ENCODE data around the gene GOLGA6A. TPM values are rescaled to one million over a fixed set of nuclear protein-coding genes. Genes with fewer than 3 reads are reported as not detected.
"Not testable (repeated sequence)": the region's sequence is repeated elsewhere in the genome, so short reads cannot be mapped to it uniquely, and the experiment has no call there.

Gene GOLGA6A
- total RNA-seq, 6 donors from 2014 or later = 0.30 TPM; not detected in 5

DNA sequence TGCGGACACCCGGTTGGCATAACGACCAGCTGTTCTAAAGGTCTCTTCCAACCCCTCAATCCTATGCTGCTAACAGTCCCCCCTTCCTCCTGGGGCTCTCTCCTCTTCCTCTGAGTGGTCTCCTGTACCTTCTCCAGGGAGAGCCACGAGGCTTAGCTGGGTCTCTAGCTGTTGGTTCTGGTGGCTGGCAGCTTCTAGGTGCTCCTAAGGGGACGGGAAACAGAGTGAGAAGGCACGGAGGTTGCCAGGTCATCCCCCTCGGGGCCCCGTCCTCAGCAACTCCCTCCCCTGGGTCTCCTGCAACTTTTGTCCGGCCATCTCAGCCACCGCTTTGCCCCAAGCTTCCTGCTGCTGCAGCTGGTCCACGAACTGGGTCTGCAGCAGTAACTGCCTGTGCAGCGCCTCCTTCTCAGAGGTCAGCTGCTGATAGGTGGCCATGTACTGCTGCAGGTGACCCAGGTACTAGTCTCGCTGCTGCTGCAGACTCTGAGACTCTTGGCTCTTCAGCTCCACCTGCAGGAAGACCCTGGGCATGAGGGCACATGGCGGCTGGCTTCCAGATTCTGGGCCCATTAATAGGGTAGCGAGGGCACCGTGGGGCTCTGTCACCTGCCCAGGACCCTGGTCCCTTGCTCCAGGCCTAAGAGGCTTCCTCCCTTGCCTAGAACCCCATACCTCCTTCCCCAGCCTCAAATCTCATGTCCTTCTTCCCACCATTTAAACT, 9.6 kb downstream of the GOLGA6A start:
- ATAC-seq (ENCODE audit: low FRiP score in 2 of 2); H3K4me3 ChIP-seq; H3K4me1 ChIP-seq; H3K36me3 ChIP-seq; H3K27ac ChIP-seq; H3K27me3 ChIP-seq; H3K9me3 ChIP-seq: not testable (repeated sequence)
- TF ChIP-seq CTCF (IDR thresholded peaks at IDR 0.05) = peak in 1 of 6 experiments; percentile 21
- peak in 1 of 2 donors; percentile 41 for DNase-seq
- WGBS, 2 donors = 39% methylated on average over 6 of the region's 16 CpGs; no CpG with 5 or more reads in 1 of the 2 donors

DNA sequence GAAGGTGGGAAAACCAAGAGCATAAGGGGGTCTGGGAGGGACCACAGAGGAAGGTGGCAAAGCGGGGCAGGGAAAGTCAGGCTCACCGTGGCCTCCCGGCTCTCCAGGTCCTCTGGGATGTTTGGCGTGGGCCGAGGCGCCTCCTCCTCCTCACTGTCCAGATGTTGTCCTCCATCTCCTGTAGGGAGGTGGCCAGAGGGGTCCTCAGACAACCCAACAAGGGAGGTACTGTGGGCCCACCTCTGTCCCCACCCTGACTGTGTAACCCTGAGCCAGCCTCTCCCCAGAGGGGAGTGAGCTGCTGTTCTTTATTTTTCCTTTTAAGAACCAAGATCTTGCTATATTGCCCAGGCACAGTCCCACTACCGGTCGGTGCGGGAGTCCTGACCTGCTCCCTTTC, 10.2 kb downstream of the GOLGA6A start:
- 100% methylated on average over 1 of the region's 9 CpGs; no CpG with 5 or more reads in 1 of the 2 donors for WGBS, 2 donors
- ATAC-seq (ENCODE audit: low FRiP score in 2 of 2); H3K27me3 ChIP-seq; H3K4me3 ChIP-seq; H3K36me3 ChIP-seq; H3K9me3 ChIP-seq; H3K4me1 ChIP-seq; H3K27ac ChIP-seq; DNase-seq: not testable (repeated sequence)

GRCh38 chr15:74071645-74072044, 10.7 kb downstream of the GOLGA6A start:
- peak in 1 of 2 donors; percentile 85 for DNase-seq
- not testable (repeated sequence) for ATAC-seq (ENCODE audit: low FRiP score in 2 of 2); H3K27me3 ChIP-seq; H3K36me3 ChIP-seq; H3K27ac ChIP-seq; H3K9me3 ChIP-seq; H3K4me3 ChIP-seq; H3K4me1 ChIP-seq
- WGBS, 2 donors = 82 to 85% methylated on average over 4 of the region's 6 CpGs

- H3K27me3 ChIP-seq, H3K9me3 ChIP-seq, H3K4me1 ChIP-seq, H3K4me3 ChIP-seq, H3K27ac ChIP-seq, H3K36me3 ChIP-seq: not testable (repeated sequence)
- ATAC-seq (ENCODE audit: low FRiP score in 2 of 2) (peak; percentile 83 to 92), DNase-seq (peak in 1 of 2 donors; percentile 60)
- WGBS, 2 donors = 0 to 45% methylated on average over 1 to 5 of the region's 13 CpGs
- TF ChIP-seq CTCF (IDR thresholded peaks at IDR 0.05) = peak in 5 of 6 experiments; percentile 33 to 70 (median 41)
These were observed 16.5 kb downstream of the GOLGA6A start for GRCh38 chr15:74065684-74066411.

- not testable (repeated sequence) for H3K27ac ChIP-seq; H3K9me3 ChIP-seq; H3K27me3 ChIP-seq; H3K4me3 ChIP-seq; H3K36me3 ChIP-seq; ATAC-seq (ENCODE audit: low FRiP score in 2 of 2); H3K4me1 ChIP-seq
- DNase-seq = peak; percentile 9 to 64
- WGBS, 2 donors = 79 to 81% methylated on average over 7 to 8 of the region's 8 CpGs
These were observed 17.5 kb downstream of the GOLGA6A start for GRCh38 chr15:74064822-74065221.

DNA sequence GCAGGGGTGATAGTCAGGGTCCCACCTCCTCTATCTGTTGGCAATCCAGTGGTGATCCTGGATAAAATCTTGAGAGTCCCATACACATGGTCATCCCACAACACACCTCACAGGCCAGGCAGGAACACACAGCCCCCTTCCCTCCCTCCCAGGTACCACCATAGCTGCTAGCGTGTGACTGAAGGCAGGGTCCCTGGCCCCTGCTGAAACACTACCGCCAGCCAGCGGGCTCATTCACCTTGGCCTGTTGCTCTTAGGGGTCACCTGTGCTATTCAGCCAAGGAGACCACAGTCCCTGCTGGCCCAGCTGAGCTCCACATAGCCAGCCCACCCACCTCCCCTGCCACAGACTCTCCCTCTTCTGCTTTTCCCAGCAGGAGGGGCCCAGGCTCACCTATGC, 18.2 kb downstream of the GOLGA6A start:
- WGBS, 2 donors = 84% methylated on average over 3 of the region's 3 CpGs; no CpG with 5 or more reads in 1 of the 2 donors

DNA sequence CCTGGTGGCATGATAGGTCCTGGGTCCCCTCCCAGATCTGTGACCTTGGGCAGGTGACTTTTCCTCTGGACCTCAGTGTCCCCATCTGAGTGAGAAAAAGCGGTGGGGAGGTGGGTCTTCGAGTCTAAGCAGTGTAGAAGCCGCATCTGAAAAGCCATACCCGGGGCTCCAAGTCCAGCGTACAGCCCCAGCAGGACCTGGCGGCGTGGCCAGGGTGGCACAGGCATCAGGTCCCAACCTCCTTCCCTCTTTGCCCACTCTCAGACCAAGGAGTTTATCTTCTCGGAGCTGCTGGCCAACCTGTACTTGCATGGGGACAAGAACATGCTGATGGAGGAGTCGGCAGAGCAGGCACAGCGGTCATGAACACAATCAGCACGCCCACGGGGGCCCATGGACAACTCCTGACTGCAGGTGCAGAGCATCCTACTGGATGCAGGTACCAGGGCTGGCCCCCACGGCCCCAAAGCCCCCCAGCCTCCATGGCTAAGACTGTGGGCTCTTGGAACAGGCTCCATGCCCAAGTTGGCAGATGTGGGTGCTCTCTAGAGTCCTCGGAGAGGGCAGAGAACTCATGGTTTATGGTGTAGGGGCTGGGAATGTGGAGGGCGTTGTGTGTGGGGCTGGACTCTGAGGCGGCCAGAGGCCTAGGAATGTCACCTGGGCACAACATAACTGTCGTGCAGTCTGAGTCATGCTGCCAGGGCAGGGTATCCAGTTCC, 18.8 kb downstream of the GOLGA6A start:
- not testable (repeated sequence) for H3K36me3 ChIP-seq, H3K27me3 ChIP-seq, H3K4me3 ChIP-seq, H3K27ac ChIP-seq, H3K4me1 ChIP-seq, H3K9me3 ChIP-seq
- ATAC-seq (ENCODE audit: low FRiP score in 2 of 2) = peak; percentile 19 to 71
- DNase-seq = peak in 1 of 2 donors; percentile 66
- WGBS, 2 donors = 89 to 90% methylated on average over 9 to 10 of the region's 17 CpGs

More for the DNA sequence above, 18.2 kb downstream of the GOLGA6A start:
- DNase-seq = peak in 1 of 2 donors; percentile 6
- H3K9me3 ChIP-seq; H3K27ac ChIP-seq; H3K4me1 ChIP-seq; ATAC-seq (ENCODE audit: low FRiP score in 2 of 2); H3K4me3 ChIP-seq; H3K36me3 ChIP-seq; H3K27me3 ChIP-seq: not testable (repeated sequence)

All from upper lobe of left lung (tissue), 6 donors.